ENCODE data around the gene TMEM62.
"Not testable (repeated sequence)": the region's sequence is repeated elsewhere in the genome, so short reads cannot be mapped to it uniquely, and the experiment has no call there.

Gene TMEM62

DNA sequence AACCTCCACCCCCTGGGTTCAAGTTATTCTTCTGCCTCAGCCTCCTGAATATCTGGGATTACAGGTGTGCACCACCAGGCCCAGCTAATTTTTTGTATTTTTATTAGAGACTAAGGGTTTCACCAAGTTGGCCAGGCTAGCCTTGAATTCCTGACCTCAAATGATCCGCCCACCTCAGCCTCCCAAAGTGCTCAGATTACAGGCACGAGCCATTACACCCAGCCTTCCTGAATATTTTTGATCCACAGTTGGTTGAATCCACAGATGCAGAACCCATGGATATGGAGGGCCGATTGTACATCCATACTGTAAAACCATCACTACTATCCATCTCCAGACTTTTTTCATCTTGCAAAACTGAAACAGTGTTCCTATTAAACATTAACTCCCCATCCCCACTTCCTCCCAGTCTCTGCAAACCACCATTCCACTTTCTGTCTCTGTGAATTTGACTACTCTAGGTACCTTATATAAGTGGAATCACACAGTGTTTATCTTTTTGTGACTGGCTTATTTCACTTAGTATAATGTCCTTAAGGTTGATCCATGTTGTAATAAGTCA, 8.2 kb upstream of the TMEM62 start:
- no peak for DNase-seq

DNA sequence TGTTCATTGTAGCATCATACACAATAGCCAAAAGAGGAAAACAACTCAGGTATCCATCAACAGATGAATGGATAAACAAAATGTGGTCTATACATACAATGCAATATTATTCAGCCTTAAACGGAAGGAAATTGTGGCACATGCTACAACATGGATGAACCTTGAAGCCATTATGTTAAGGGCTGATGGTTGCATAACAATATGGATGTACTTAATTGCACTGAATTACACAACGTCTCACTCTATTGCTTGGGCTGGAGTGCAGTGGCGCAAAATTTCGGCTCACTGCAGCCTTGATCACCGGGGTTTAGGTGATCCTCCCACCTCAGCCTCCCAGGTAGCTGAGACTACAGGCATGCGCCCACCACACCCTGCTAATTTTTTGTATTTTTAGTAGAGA, 7.0 kb upstream of the TMEM62 start:
- no peak for DNase-seq

DNA sequence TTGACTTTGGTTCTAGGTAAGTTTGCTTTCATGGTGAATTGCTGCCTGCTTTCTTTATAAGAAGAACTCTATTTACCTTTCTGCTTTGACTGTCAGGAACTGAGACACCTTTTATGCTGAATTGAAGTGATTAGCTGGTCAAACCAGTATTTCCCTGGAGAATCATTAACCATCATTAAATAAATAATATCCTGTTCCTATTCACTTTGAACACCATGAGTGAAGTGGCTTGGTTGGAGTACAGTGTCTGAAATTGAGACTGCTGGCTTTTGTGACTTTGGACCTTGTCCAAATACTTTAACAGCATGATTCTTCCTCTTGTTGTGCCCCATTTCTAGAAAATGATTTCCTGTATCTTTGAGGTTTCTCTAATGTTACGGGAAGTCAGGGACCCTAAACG, 5.6 kb upstream of the TMEM62 start:
- no peak for DNase-seq

DNA sequence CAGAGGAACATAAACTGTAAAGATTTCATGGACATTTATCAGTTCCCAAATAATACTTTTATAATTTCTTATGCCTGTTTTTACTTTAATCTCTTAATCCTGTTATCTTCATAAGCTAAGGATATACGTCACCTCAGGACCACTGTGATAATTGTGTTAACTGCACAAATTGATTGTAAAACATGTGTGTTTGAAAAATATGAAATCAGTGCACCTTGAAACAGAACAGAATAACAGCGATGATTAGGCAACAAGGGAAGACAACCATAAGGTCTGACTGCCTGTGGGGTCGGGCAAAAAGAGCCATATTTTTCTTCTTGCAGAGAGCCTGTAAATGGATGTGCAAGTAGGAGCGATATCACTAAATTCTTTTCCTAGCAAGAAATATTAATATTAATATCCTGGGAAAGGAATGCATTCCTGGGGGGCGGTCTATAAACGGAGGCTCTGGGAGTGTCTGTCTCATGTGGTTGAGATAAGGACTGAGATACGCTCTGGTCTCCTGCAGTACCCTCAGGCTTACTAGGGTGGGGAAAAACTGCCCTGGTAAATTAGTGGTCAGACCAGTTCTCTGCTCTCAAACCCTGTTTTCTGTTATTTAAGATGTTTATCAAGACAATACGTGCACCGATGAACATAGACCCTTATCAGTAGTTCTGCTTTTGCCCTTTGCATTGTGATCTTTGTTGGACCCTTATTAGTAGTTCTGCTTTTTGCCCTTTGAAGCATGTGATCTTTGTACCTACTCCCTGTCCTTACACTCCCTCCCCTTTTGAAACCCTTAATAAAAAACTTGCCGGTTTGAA, 5.0 kb upstream of the TMEM62 start:
- DNase-seq: not testable (repeated sequence)

DNA sequence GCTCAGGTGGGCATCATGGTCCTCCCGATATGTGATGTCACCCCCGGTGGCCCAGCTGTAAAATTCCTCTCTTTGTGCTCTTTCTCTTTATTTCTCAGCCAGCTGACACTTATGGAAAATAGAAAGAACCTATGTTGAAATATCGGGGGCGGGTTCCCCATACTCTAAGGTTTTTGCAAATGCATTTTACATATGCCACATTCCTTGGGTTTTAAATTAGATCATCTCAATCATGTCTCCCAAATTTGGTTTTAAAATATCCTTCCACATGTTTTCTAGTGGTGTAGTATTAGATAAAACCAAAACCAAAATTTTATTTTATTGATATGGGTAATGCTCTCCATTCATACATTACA, 4.4 kb upstream of the TMEM62 start:
- no peak for DNase-seq

DNA sequence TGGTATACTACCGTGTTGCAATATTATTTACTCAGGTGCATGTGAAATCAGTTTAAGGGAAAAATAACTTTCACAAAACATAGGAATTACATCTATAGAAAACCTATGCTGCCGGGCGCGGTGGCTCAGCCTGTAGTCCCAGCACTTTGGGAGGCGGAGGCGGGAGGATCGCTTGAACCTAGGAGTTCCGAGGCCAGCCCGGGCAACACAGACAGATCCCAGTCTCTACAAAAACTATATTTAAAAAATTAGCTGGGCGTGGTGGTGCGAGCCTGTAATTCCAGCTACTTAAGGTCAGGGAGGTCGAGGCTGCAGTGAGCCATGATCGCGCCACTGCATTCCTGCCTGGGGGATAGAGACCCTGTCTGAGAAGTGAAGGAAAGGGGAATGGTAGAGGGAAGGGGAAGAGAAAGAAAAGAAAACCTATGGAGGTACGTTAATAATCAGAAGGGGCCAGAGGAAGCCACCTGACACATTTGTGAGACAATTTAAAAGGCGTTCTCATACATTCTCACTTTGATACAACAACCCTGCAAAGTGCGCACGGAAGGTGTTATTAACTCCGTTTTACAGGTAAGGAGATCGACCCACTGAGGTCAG, 456 bp upstream of the TMEM62 start:
- no peak for DNase-seq

DNA sequence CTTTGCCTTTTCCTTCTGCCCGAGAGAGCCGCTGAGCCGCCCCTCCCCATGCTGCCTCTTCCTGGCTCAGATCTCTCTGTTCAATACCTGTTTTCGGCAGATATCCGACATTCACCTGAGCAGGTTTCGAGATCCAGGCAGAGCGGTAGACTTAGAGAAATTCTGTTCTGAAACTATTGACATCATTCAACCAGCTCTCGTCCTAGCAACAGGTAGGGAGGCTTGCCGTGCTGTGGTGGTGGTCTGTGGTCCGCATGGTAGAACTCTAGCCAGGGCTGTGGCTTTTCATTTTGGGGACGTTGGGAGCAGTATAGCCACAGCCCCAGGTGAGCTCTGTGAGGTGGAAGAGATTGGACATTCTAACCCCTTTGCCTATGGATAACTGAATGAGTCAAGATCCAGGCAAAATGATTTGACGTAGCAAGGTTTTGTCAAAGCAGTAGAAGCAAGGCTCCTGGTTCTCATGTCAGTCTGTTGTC, 810 bp downstream of the TMEM62 start:
- no peak for DNase-seq

DNA sequence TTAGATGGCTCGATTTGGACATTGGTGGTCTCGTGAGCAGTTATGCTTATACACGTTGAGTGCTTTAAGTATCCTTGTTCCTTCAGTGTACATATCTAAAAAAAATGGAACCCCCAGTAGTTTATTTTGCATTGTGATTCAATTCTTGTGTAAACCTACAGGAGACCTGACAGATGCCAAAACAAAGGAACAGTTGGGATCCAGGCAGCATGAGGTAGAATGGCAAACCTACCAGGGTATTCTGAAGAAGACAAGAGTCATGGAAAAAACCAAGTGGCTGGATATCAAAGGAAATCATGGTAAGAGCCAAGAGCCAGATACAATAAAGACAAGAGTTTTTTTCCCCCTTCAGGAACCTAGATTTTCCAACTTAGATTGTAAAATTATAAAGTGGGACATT, 2.0 kb downstream of the TMEM62 start:
- no peak for DNase-seq

DNA sequence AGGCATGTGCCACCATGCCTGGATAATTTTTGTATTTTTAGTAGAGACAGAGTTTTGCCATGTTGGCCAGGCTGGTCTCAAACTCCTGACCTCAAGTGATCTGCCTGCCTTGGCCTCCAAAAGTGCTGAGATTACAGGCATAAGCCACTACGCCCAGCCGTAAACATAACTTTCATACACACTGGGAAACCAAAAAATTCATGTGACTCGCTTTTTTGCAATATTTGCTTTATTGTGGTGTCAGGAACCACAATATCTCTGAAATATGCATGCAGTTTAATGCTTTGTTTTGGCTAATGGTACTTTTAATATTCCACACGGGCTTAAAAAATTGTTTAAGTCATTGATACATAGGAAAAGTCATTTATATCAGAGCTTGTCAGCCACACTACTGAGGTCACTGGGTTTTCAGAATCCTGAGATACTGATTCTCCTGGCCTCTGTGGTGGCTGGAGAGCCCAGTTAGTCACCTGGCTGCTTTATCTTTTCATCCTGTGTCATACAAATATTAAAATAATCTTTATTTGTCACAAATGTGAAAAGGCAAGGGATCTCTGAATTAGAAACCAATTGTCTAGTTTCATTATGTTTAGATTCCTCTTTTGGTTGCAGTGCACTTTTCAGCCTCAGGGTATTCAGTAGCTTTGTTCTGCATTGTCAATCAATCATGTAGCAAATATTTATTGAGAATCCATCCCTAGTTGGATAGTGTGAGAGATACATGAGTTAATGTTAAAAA, 10.0 kb downstream of the TMEM62 start:
- DNase-seq: no peak

DNA sequence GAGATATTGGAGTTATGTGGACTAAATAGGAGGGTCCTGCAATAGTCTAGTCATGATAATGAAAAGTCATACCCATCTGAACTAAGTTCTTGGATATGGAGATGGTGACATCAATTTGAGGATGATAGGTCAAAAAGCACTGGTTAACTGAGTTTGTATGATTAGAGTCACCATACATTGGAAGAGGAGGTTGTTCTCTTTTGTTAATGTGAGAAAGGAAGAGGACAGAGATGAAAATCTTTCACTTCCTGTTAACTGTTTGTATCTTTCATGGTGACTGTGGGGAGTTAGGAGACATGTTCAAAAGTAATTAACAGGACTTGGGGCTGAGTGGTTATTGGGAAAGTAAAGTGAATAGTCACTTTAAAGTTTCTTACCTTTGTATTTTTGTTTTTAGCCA, 11.1 kb downstream of the TMEM62 start:
- no peak for DNase-seq

DNA sequence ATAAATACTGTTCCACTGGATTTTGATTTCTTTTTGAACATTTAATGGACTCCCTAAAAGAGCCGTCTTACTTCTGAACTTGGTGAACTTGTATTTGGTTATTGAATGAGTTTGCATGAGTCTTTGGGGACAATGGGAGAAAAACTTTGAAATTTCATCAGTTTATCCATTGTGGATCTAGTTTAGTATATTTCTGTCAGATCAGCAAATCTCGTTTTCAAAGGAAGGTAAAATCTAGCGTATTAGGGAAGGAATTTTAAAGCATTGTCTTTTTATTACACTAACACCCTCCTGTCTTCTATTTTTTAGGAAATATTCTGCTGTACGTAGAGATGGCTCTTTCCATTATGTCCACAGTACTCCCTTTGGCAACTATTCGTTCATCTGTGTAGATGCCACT, 12.8 kb downstream of the TMEM62 start:
- DNase-seq: no peak

DNA sequence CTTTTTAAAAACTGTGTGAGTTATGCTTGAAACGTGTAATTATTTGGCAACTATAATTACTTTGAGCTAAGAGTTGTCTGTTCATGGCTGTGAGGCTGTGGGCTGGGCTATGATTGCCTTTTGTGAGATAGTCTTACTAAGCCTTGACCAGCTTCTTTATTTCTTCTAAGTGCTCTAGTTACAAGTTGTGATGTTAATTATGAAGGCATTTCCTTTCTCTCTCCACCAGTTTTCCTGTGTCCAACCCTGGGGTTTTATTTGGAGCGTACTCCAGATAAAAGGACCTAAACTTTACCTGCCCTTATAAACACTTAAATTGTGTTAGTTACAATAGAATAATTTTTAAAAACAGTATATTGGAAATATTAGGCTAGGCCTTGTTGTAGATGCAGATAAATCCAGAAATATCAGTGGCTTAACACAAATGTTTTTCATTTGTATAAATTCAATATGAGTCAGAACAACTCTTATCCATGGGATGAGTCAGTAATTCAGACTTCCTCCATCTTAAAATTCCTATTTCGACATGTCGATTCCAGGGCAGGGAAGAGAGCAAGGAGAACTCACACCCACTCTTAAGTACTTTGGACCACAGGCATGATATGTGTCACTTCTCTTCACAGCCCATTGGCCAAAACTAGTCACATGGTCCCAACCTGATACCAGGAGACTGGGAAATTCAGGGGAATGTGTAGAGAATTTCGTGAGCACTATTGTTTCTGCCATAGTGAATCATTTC, 17.0 kb downstream of the TMEM62 start:
- DNase-seq: no peak

DNA sequence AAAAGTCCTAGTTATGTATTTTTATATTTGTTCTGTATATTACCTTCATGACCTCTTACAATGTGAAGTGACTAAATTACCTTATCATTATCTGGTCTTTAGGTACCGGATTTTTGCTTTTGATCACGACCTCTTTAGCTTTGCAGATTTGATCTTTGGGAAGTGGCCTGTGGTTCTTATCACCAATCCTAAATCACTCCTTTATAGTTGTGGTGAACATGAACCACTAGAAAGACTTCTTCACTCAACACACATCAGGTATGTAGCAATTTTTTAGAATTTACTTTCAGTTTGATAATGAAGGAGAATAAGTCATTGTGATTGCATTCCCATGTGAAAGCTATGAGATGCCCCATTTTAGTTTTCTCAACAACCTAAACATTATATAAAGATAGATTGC, 18.3 kb downstream of the TMEM62 start:
- DNase-seq: no peak

DNA sequence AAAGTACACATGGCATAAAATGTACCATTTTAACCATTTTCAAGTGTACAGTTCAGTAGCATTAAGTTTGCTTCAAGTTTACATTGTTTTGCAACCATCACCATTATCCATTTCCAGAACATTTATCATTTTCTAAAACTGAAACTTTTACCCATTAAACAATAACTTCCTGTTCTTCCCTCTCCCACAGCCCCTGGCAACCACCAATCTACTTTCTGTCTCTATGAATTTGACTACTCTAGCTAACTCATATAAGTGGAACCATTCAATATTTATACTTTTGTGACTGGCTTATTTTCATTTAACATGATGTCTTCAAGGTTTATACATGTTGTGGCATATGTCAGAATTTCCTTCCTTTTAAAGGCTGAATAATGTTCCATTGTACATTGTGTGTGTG, 19.9 kb downstream of the TMEM62 start:
- DNase-seq: no peak

DNA sequence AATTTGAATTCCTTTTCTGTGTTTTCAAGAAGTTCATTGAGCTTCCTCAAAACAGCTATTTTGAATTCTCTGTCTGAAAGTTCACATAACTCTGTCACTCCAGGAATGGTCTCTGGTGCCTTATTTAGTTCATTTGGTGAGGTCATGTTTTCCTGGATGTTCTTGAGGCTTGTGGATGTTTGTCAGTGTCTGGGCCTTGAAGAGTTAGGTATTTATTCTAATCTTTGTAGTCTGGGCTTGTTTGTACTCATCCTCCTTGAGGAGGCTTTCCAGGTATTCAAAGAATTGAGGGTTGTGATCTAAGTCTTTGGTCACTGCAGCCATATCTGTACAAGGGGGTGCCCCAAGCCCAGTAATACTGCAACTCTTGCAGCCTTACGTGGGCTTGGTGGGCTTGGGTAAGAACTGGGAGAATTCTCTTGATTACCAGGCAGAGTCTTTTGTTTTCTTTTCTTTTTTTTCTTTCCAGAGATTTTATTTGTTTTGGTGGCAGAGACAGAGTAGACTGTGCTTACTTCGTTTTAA, 32.5 kb downstream of the TMEM62 start:
- no peak for DNase-seq

DNA sequence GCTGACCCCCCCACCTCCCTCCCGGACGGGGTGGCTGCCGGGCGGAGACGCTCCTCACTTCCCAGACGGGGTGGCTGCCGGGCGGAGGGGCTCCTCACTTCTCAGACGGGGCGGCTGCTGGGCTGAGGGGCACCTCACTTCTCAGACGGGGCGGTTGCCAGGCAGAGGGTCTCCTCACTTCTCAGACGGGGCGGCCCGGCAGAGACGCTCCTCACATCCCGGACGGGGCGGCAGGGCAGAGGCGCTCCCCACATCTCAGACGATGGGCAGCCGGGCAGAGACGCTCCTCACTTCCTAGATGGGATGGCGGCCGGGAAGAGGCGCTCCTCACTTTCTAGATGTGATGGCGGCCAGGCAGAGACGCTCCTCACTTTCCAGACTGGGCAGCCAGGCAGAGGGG, 33.9 kb downstream of the TMEM62 start:
- not testable (repeated sequence) for DNase-seq

DNA sequence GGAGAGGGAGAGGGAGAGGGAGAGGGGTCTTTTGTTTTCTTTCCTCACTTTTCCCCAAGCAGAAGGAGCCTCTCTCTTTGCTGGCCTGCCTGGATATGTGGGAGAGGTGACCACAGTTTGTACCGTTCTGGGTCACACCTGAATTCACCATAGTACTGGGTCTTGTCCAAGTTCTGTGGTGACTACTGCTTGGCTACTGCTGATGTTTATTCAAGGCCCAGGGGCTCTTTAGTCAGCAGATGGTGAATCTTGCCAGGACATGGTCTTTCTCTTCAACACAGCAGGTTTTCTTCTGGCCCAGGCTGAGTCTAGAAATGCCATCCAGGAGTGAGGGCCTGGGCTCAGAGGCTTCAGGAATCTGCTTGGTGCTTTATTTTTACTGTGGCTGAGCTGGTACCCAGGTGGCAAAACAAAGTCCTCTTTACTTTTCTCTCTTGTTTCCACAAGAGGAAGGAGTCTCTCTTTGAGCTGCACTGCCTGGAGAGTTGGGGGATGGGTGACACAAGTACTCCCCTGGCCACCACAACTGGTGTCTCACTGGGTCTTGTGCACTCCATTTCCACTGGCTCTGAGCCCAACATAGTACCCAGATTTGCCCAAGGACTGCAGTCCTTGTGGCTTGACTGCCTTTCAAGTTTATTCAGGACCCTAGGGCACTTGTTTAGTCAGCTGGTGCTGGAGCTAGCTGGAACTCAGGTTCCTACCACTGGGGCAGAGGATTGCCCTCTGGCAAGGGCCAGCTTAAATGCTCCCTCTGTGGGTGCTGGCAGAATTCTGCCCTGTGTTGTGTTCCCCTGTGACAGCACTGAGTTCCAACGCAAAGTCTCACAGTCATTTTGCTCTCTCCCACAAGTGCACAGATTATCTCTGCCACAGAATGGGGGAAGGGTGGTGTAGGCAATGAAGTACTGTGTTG, 35.1 kb downstream of the TMEM62 start:
- DNase-seq: no peak

DNA sequence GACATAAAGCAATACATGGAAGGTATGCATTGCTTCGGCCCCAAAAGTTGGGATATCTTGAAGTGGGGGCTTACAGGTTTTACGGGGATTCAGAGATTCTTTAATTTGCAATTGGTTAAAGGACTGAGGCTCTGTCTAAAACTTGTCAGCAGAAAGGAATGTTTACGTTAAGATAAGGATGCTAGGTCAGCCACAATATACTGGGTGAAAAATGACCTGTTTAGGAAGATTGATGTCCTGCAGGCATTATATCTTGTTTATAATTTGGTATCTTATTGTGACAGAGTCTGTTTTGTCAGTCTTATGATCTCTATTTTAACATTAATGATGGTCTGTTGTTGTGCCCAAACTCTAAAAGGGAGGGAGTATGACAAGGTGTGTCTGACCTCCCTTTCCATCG, 36.5 kb downstream of the TMEM62 start:
- no peak for DNase-seq

DNA sequence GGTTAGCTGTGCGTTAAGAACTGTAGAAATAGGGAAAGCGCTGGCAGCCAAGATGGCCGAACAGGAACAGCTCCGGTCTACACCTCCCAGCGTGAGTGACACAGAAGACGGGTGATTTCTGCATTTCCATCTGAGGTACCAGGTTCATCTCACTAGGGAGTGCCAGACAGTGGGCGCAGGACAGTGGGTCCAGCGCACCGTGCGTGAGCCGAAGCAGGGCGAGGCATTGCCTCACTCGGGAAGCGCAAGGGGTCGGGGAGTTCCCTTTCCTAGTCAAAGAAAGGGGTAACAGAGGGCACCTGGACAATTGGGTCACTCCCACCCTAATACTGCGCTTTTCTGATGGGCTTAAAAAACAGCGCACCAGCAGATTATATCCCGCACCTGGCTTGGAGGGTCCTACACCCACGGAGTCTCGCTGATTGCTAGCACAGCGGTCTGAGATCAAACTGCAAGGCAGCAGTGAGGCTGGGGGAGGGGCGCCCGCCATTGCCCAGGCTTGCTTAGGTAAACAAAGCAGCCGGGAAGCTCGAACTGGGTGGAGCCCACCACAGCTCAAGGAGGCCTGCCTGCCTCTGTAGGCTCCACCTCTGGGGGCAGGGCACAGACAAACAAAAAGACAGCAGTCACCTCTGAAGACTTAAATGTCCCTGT, 42.4 kb downstream of the TMEM62 start:
- DNase-seq: not testable (repeated sequence)

DNA sequence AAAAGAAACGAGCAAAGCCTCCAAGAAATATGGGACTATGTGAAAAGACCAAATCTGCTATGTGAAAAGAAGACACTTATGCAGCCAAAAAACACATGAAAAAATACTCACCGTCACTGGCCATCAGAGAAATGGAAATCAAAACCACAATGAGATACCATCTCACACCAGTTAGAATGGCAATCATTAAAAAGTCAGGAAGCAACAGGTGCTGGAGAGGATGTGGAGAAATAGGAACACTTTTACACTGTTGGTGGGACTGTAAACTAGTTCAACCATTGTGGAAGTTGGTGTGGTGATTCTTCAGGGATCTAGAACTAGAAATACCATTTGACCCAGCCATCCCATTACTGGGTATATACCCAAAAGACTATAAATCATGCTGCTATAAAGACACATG, 43.8 kb downstream of the TMEM62 start:
- not testable (repeated sequence) for DNase-seq

DNA sequence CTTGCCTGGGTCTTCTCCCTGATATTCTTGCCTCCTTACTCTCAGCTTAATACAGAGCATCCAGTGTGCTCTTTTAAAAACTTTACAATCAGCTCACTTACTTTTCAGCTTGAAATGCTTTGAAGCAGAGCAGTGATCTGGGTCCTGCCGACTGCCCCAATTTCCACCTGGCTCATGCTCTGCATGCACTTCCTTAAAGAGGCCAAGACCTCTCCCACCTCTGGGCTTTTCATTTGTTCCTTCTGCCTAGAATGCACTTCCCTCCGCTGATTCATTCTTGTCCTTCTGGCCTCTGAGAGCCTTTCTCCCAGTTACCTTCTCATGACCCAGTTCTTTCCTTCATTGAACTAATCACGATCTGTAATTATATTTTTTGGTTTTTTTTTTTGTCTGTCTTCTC, 49.9 kb downstream of the TMEM62 start:
- DNase-seq: no peak

All from CD4-positive, alpha-beta T cell treated with Interferon gamma for 1 hour (primary cell).